SK-N-SH treated with all-trans-retinoic acid at 6 μM for 48 hours (cell line): ENCODE measurements around the gene RAB8B.

Source experiments
- GLIS3 ChIP-seq: fragments of 250-450 bp; sonication (Bioruptor Pico); IDR thresholded peaks from 2 replicates; pipeline ENCODE4 v1.5.0; 2020; ENCODE audit warnings: mild to moderate bottlenecking, moderate library complexity
- RARB ChIP-seq: fragments of 250-450 bp; sonication (Bioruptor Pico); IDR thresholded peaks from 2 replicates; pipeline ENCODE4 v1.8.0; 2021; ENCODE audit warnings: mild to moderate bottlenecking, moderate library complexity
- ZC3H10 ChIP-seq: fragments of 250-450 bp; sonication (Bioruptor Pico); IDR thresholded peaks from 2 replicates; pipeline ENCODE4 v1.5.1; 2021; ENCODE audit warnings: mild to moderate bottlenecking, moderate library complexity

DNA sequence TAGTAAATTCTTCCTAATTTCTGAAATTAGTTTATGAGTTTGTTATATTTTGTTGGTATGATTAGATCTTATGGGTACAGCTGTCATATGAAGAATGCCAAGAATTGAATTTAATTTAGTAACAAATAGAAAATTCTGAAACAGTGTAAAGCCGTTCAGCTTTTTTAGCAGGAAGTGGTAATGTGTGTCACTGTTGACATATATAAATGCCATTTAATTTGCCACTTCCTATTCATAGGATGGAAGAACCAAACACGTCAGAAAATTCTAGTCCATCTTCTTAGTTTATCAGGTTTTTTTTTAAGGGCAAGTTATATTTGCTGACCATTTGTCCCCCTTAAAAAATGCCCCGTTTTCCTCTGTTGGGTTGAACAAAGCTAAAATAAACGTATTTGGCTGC is 43.0 kb downstream of the RAB8B start:
- TF ChIP-seq ZC3H10 (no peak), RARB (CRISPR knock-in tag) (no peak), GLIS3 (CRISPR knock-in tag) (no peak)
